ENCODE measurements around the gene GABPB1. TPM values are rescaled to one million over a fixed set of nuclear protein-coding genes. Genes with fewer than 3 reads are reported as not detected.
"Not testable (repeated sequence)": the region's sequence is repeated elsewhere in the genome, so short reads cannot be mapped to it uniquely, and the experiment has no call there.

Gene GABPB1
- total and polyA plus RNA-seq, 10 of the 15 experiments (the other 5 are each of a cell fraction or from before 2014, with no cell fraction given): 13.9 to 48.2 (median 39.8) TPM

DNA sequence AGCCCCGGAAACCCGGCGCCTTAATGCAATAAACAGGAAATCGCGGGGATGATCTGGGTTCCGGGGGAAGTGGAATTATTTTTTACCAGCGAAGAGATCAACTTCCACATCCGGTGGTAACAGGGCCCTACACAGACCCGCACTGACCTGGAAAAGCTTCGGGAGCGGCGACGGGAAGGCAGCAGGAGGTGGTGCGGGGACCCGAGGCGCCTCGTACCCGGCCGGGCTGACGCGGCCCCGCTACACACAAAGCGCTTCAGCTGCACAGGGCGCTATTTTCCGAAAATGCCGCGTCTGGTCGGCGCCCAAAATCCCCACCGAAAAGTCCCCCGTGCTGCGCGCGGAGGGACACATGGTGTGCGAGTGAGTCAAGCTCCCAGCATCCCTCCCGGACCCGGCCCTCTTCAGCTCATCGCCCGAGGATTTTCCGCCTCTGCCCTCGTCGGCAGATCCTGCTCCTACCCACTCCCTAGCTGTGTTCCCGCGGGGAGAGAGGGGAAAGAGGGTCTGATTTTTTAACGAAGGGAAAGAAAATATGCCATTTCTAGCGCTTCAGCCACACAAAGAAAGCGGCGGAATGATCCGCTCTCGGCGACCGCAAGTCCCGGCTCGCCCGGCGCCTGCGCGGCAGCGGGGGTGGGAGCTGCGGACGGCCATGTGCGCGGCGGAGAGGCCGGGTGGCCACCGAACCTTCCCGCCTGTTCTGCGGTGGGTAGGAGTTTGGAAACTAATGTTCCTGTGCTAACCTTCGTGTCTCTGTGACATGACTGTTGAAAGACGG is at the start of gene GABPB1 (continued):
- TF ChIP-seq HDAC2 (IDR thresholded peaks at IDR 0.05) (no peak; the same call in 1 of the 2 replicates), SP1 (IDR thresholded peaks at IDR 0.05; ENCODE audit: low read depth, low read length) (peak; percentile 6), ZNF622 (IDR thresholded peaks at IDR 0.05) (no peak), E2F4 (IDR thresholded peaks at IDR 0.05; ENCODE audit: low read depth, low read length) (peak; percentile 32; the same call in 1 of the 2 replicates), NR2C1 (IDR thresholded peaks at IDR 0.05) (peak; percentile 68), SREBF2 (IDR thresholded peaks at IDR 0.05; ENCODE audit: low read length) (0 out of 2 replicates have a peak, but pooled peaks have one; percentile 24), MYB (IDR thresholded peaks at IDR 0.05; ENCODE audit: borderline replicate concordance, low read depth, low read length) (no peak)

- H3K36me3 ChIP-seq (ENCODE audit: control insufficient read depth in 2 of 2, insufficient read depth in 2 of 2, low read length in 1 of 2); H3K79me2 ChIP-seq (ENCODE audit: control insufficient read depth, insufficient read depth, low read length); H4K20me1 ChIP-seq (ENCODE audit: control insufficient read depth, insufficient read depth); FAIRE-seq; H3K9me3 ChIP-seq (replicated peaks; ENCODE audit: control insufficient read depth, insufficient read depth, low read length); intact Hi-C loops (cut with micrococcal nuclease; ENCODE audit: unreplicated experiment); in situ Hi-C loops (cut with MboI); H3K27me3 ChIP-seq (replicated peaks in 1 of 2; ENCODE audit: control insufficient read depth in 2 of 2, insufficient read depth in 2 of 2, low read length in 1 of 2); ATAC-seq; DNase-seq (ENCODE audit: low read depth, low spot score); BruUV-seq (replicated peaks); H3K9ac ChIP-seq (ENCODE audit: control insufficient read depth, insufficient read depth, low read length); H3K4me3 ChIP-seq; H3K27ac ChIP-seq (ENCODE audit: control insufficient read depth, insufficient read depth): not testable (repeated sequence)
- ChIA-PET POLR2A (interaction anchor here (0.5 to 1.3 kb wide), 6 partner anchors 11 to 258 kb away, joined by 3 to 6 read pairs (median 3); partner anchors contain the start of genes GABPB1 and USP8), CTCF (interaction anchor here (0.7 to 1.4 kb wide), 3 partner anchors 12 to 34 kb away, joined by 3 to 5 read pairs (median 4); partner anchors contain the start of gene USP8), RAD21 (ENCODE audit: unreplicated experiment) (interaction anchor here (0.6 to 1.6 kb wide), 3 partner anchors 13 to 40 kb away, joined by 3 to 9 read pairs (median 3); partner anchors contain the start of gene USP8), SMC1A (ENCODE audit: uncharacterized antibody, unreplicated experiment) (interaction anchor here (0.7 to 2.0 kb wide), 8 partner anchors 13 to 41 kb away, joined by 3 to 11 read pairs (median 4); partner anchors contain the start of gene USP8)
- Histone ChIP-seq H3K4me1 (ENCODE audit: control insufficient read depth, insufficient read depth, low read length) (peaks cover 14% of the 10 kb centered on the region), H2AFZ (ENCODE audit: control insufficient read depth, low read depth, low read length) (peak overlapping the region; percentile 24; the same call in 1 of the 2 replicates), H3K4me2 (ENCODE audit: control insufficient read depth, insufficient read depth) (0 out of 2 replicates have a peak overlapping the region, but pooled peaks have one; percentile 17)
- 75% methylated on average over 4 of the region's 4 CpGs for WGBS (ENCODE audit: insufficient coverage, insufficient replicate concordance, low lambda C conversion rate, missing lambda C conversion rate)
These were observed 36.6 kb upstream of the GABPB1 start for GRCh38 chr15:50391561-50391960.

All from GM12878 (cell line).